Cerebellar cortex (tissue), 1 donor: ENCODE measurements around the gene GABRR2.
"Not testable (repeated sequence)": the region's sequence is repeated elsewhere in the genome, so short reads cannot be mapped to it uniquely, and the experiment has no call there.

Experiments
- DNase-seq: peaks from one replicate; pipeline ENCODE4 v3.0.0-alpha.2; 2015; ENCODE audit warnings: low spot score

GABRR2 gene

GRCh38 chr6:89324304-89324703, 9.2 kb upstream of the GABRR2 start:
- no peak for DNase-seq

GRCh38 chr6:89323511-89323971, 8.4 kb upstream of the GABRR2 start:
- DNase-seq: no peak

- DNase-seq: no peak
Measured at GRCh38 chr6:89321131-89321970, 6.3 kb upstream of the GABRR2 start.

GRCh38 chr6:89320012-89320559, 5.0 kb upstream of the GABRR2 start:
- no peak for DNase-seq

- DNase-seq: no peak
Measured at GRCh38 chr6:89317067-89317466, 2.0 kb upstream of the GABRR2 start.

- DNase-seq: no peak
Measured at GRCh38 chr6:89314692-89315091, 407 bp downstream of the GABRR2 start.

GRCh38 chr6:89313006-89313405, 2.1 kb downstream of the GABRR2 start:
- peak; percentile 36 for DNase-seq

- DNase-seq: peak; percentile 61
Measured at GRCh38 chr6:89311853-89312531, 3.1 kb downstream of the GABRR2 start.

- no peak for DNase-seq
Measured at GRCh38 chr6:89311530-89311852, 3.6 kb downstream of the GABRR2 start.

- DNase-seq: no peak
Measured at GRCh38 chr6:89310929-89311328, 4.2 kb downstream of the GABRR2 start.

GRCh38 chr6:89308525-89309395, 6.3 kb downstream of the GABRR2 start:
- no peak for DNase-seq

- DNase-seq: not testable (repeated sequence)
Measured at GRCh38 chr6:89304517-89304916, 10.6 kb downstream of the GABRR2 start.

- DNase-seq: no peak
Measured at GRCh38 chr6:89302936-89303335, 12.2 kb downstream of the GABRR2 start.

- no peak for DNase-seq
Measured at GRCh38 chr6:89302195-89302770, 12.8 kb downstream of the GABRR2 start.

- no peak for DNase-seq
Measured at GRCh38 chr6:89301586-89302194, 13.4 kb downstream of the GABRR2 start.

- no peak for DNase-seq
Measured at GRCh38 chr6:89299466-89299850, 15.6 kb downstream of the GABRR2 start.

GRCh38 chr6:89298680-89299465, 16.2 kb downstream of the GABRR2 start:
- no peak for DNase-seq

- no peak for DNase-seq
Measured at GRCh38 chr6:89297695-89298351, 17.3 kb downstream of the GABRR2 start.

GRCh38 chr6:89295981-89296380, 19.1 kb downstream of the GABRR2 start:
- DNase-seq: no peak

GRCh38 chr6:89295116-89295515, 20.0 kb downstream of the GABRR2 start:
- not testable (repeated sequence) for DNase-seq
